Measurements from ENCODE around the gene SARS2.

Gene SARS2

DNA sequence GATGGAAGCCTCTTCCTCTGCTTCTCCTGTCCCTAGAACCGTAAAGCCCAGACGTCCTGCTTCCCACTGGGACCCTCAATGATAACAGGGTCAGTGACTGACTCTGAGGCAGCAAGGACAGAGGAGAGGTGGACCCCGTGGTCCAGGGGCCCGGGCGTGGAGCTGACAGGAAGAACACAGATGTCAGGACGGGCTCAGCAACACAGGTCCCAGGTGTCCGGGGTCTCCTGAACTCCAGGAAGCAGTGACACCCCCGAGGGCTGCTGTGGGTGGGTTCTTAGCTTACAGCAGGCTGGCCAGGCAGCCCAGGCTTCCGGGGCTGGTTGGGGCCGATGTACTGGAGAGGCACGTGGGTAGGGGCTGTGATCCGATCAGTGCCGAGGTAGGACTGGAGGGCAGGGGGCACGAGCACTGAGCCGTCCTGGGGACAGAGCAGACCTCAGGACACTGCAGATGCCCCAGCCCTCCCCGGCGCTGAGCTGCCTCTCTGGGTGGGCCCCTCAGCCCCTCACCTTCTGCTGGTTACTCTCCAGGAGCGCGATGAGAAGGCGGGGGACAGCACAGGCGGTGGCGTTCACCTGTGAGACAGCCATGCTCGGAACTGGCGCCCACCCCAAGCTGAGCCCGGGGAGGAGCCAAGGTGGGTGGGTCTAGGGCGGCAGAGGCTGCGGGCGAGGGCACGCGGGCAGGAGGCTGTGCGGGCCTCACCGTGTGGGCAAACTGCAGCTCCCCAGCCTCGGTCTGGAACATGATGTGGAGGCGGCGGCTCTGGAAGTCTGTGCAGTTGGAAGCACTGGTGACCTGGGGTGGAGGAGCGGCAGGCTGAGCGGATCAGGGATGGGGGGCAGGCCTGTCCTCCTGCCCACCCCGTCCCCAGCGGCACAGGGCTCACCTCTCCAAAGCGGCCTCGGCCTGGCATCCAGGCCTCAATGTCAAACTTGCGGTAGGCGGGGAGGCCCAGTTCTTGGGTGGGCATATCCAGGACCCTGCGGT lies 14.9 kb downstream of the SARS2 start:
- no peak for DNase-seq

DNA sequence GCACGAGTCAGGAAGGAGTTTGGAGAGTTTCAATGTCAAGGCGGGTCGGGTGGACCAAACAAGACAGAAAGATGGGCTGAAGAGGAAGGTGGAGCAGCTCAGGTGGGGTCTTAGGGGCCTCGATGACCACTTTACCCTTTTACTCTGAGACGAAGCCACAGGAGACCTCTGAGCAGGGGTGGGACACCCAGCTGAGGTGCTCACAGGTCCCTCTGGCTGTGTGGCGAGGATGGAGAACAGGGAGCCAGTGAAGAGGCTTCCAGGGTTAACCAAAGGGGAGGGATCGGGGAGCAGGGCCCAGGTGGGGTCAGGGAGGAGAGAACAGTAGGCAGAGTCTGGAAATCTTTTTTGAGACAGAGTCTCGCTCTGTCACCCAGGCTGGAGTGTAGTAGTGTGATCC lies 16.6 kb downstream of the SARS2 start:
- DNase-seq = no peak

DNA sequence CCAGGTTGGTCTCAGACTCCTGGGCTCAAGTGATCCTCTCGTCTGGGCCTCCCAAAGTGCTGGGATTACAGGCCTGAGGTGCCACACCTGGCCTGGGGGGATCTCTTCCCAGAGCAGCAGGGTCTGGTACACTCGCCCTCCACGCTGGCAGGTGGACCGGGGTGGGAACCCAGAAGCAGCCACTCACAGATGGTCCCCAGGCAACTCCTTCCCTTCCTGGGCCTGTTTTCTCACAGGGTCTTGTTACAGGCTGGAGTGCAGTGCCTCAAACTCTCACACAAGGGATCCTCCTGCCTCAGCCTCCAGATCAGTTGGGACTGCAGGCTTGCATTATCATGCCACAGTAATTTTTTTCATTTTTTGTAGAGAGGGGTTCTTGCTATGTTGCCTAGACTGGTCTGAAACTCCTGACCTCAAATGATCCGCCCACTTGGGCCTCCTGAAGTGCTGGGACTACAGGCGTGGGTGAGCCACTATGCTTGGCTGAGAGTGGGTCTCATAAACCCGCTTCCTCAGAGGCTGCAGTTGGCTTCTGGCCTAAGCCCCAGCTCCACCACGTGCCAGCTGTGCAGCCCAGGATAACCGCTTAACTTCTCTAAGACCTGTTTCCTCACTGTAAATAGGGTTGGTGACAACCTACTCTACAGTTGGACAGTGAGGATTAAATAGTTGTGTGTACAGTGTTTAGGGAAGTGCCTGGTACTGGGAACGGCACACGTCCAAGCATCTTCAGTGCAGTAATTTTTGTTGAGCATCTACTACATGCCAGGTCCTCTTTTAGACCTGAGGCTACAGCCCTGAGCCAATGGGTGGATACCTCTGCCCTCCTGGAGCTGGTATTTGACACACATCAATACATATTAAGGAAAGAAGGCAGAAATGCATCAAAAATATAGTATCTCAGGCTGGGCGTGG lies 17.7 kb downstream of the SARS2 start:
- DNase-seq = no peak

DNA sequence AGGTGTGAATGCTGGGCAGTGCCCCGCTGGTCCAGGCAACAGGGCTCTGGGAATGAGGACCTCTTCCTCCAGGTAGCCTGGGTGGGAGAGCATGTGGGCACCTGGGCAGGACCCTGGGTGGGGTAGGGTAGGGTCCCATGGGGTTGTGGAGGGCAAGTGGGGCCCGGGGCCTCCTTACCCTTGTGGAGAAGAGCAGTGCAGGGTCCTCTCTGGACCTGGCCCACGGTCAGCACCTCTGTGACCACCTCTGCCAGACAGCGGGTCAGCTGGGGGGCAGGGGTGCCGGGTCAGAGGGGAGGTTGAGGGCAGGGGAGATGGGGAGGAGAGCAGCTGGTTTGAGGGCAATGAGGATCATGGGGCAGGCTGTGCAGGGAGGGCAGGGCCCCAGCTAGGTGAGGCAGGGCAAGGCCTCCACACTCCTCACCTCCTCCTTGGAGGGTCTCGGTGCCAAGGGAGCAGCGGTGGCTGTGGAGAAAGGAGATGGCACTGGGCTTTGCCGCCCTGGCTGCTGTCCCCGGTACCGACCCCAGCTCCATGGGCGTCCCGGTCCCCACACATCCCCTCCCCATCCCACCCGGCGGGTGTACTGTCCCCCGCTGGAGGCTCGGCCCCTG lies 19.1 kb downstream of the SARS2 start:
- DNase-seq = no peak

DNA sequence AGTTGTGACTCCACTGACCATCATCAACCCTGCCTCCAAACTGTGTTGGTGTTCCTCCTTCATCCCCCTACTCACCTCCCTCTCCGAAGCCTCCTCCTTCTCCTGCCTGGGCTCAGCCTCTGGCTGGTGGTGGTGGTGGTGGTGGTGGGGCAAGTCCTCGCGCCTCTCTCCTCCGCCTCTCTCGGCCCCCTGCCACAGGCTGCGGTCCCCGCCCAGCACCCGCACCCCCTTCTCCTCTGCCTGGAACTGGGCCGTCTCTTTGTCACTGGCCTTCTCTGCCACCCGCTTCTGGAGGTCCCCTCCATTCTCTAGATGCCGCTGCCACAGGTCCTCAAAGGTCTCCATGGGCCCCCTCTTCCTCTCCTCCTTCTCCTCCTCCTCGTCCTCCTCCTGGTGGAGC lies 20.1 kb downstream of the SARS2 start:
- DNase-seq = no peak

DNA sequence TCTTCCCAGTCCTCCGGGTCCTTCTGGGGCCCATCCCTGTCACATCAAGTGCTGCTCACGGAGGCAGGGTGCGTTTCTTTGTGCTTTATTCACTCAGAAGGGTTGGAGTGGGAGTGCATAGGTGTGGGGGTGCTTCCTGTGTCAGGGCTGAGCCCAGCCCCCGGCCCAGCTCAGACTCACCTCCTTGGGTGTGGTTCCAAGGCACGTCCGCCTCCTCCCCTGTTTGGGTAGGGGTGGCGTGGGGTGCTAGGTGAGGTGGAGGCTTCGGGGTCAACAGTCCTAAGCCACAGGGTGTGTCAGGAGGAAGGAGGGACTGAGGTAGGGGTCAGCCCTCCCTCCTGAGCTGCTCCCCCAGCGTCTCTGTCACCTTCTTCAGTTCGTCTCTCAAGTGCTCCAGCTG lies 21.7 kb downstream of the SARS2 start:
- DNase-seq = no peak

DNA sequence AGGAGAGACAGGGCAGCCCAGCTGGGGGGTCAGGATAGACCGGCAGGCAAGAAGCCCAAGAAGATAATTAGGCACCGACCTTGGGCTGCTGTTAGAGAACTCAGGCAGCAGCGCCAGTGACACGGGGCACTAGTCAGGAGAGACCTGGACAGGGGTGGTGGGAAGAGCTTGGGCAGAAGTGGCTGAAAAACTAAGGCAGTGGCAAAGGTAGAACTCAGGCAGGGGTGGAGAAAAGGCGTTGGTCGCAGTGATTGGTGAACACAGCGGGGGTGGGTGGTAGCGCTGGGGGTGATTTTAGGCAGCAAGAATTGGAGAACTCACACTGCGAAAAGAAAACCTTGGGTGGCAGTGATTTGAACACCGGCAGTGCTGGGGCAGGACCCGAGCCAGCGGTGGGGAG lies 22.9 kb downstream of the SARS2 start:
- DNase-seq = no peak

DNA sequence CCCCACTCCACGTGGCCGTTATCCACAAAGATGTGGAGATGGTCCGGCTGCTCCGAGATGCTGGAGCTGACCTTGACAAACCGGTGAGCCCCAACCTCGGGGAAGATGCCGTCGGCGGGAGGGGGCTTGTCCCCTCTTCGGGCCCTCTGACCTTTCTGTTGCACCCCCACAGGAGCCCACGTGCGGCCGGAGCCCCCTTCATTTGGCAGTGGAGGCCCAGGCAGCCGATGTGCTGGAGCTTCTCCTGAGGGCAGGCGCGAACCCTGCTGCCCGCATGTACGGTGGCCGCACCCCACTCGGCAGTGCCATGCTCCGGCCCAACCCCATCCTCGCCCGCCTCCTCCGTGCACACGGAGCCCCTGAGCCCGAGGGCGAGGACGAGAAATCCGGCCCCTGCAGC lies 23.3 kb downstream of the SARS2 start:
- DNase-seq = no peak

DNA sequence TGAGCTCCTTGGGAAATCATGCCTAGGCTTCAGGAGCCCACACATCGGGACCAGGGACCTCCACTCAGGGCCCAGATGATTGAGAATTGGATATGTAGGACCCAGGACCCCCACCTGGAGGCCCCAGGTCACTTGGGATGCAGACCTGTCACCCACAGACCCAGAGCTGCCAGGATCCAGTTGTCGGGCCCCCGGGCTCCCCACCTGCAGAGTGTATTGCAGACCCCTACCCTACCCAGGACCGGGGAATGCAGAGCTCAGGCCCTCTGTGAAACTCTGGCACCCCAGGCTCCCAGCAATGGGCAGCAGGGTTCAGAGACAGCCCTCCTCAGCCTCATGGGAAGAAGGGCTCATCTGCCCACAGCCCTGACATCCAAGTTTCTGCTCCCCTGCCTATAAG lies 24.9 kb downstream of the SARS2 start:
- no peak for DNase-seq

DNA sequence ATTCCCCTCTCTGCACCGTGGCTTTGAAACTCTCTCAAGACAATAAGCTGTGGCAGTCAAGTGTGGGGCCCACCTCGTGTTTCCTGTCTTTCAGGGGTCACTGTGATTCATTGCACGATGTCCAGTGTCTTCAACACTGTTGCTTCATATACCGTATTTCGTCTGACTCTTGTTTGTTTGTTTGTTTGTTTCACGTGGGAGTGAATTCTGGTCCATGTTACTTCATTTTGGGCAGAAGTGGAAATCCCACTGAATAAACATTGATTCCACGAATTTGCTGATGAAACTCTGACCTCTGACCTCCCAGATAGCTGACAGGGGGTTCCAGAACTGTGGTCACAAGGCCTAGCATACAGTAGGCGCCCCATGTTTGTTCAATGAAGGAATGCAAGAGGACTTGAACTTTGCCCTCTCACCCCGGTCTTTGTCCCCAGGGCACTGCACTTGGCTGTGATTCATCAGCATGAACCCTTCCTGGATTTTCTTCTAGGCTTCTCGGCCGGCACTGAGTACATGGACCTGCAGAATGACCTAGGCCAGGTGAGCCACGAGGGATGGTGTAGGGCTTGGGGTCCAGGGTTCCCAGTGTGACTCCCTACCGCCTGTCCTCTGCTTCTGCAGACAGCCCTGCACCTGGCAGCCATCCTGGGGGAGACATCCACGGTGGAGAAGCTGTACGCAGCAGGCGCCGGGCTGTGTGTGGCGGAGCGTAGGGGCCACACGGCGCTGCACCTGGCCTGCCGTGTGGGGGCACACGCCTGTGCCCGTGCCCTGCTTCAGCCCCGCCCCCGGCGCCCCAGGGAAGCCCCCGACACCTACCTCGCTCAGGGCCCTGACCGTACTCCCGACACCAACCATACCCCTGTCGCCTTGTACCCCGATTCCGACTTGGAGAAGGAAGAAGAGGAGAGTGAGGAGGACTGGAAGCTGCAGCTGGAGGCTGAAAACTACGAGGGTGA lies 25.7 kb downstream of the SARS2 start:
- no peak for DNase-seq

DNA sequence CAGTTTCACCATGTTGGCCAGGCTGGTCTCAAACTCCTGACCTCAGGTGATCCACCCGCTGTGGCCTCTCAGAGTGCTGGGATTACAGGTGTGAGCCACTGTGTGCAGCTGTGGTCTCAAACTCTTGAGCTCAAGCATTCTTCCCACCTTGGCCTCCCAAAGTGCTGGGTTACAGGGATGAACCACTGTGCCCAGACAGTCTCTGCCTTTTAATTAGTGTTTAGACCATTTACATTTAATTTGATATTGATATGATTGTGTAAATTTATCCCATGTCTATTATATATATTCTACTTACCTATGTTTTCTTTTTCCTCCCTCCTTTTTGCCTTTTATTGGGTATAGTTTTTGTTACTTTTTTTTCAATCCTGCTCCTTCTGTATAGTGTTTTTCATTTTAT lies 28.9 kb downstream of the SARS2 start:
- DNase-seq = no peak

DNA sequence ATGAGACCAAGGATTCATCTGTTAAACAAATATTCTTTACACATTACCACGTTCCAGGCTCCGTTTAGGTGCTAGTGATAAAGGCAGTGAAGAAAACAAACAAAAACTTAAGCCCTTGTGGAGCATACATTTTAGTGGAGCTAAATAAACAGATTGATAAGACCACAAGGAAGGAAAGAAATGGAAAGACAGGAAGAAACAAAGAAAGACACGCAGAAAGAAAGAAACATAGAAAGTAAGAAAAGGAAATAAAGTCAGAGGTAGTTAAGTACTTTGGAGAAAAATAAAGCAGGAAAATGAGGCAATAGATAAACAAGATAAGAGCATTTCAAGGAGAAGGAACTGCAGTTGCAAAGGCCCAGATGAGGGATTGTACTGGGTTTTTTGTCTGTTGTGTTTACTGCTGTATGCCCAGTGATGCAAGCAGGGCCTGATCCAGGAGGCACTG lies 29.8 kb downstream of the SARS2 start:
- no peak for DNase-seq

DNA sequence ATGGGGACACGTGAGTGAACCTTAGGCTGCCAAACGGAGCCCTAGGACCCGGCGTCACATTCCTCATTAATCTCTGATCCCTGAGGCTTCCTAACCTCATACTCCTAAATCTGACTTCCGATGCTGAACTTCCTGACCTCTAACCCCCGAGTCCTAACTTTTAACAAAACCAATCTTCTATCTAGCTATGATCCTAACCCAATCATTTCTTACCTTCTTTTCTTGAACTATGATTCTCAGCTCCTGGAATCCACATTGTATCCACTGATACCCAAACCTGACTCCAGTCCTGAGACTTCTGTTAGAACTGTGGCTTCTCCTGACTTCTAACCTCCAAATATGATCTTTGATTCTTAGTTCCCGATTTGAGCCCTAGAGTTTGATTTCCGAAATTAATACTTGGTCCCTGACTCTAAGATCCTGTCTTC lies 30.3 kb downstream of the SARS2 start:
- no peak for DNase-seq

DNA sequence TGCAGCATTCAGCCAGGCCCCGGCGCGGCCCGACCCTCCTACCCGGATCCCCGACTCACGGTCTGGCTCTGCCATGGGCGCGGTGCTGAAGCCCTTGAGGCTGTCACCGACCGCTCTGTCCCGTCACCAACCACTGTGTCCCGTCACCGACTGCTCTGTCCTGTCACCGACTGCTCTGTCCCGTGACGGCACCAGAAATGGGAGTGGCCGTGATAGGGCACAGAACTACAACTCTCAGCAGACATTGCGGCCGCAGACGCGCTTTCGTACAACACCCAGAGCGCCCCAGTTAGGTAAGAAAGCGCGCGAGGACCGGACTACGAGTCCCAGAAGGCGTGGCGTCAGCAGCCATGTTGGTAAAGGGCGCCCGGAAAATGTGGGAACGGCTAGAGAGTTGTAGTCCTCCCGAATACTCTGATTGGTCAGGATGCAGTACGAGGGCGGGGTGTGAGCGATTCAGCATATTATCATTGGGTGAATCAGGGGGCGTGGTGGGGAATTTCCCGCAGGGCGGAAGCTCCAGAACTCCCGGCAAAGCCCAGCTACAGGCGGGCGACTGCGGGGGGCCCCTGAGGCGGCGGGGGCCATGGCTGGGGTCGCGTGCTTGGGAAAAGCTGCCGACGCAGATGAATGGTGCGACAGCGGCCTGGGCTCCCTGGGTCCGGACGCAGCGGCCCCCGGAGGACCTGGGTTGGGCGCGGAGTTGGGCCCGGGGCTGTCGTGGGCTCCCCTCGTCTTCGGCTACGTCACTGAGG lies 30.9 kb downstream of the SARS2 start, which contains the start of the genes NFKBIB and SIRT2:
Gene NFKBIB, plus strand, starts transcription at position 523 of the 755 bp plus-strand sequence. Its CDS starts 64 bp downstream, at position 587.
Gene SIRT2, minus strand, starts transcription at position 172 of the 755 bp plus-strand sequence. Its CDS starts 97 bp downstream, at position 75.
- peak; percentile 98 for DNase-seq

DNA sequence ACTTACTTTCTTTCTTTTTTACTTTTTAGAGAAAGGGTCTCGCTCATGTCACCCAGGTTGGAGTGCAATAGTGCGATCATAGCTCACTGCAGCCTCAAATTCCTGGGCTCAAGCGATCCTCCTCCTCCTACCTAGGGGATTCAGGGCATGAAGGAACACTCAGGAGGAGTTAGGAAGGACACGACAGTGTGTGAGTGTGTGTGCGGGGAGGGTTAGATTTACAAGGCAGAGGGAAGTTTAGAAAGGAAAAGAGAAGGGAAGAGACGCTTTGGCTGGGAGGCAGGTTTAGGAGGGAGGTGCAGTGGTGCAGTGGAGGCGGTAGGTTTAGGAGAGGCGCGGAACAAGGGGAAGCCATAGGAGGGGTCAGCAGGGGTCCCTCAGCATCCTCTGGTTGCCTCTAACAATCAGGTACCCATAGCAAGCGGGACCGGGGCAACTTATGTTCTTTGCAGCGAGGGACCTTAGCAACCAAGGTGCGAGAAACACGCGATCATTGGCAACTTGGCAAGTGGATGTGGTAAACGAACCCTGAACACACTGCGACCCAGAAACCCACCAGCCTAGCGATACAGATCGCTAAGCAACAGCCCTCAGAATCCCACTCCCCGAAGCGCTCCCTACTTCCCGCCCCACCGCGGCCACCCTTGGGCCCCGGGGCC lies 31.6 kb downstream of the SARS2 start:
- no peak for DNase-seq

DNA sequence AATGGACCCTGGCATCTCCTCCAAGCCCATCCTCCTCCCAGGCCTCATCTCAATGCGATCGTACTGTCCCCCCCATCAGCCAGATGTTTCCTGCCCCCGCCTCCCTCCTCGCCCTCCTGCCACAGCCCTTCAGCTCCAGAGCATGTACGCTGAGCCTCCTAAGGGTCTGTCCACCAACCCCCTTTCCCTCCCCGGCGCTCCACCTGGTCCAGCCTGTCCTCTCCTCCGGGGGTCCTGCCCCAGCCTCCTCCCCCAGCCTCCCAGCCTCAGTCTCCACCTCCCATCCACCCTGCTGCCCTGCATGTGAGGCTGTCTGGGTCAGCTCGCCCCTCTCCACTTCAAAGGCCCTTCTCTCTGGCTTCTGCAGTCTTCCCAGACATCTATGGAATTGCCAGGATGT lies 35.6 kb downstream of the SARS2 start:
- DNase-seq = no peak

DNA sequence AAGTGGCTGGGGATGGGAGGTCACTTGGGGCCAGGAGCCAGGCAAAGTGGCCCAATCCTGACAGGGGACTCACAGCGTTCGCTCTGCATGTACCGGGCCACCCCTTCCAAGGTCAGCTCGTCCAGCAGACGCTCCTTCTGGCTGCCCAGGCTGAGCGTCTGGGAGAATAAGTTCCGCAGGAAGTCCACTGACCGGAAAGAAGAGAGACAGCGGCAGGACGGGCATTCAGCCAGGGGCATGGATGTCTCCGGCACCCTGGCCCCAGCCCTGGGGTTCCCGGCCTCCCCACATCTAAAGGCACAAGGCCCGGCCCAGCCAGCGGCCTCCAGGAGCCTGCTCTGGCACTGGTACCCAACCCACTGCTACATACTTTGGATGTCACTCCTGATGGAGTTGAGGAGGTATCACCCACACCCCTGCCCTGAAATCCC lies 37.2 kb downstream of the SARS2 start:
- no peak for DNase-seq

DNA sequence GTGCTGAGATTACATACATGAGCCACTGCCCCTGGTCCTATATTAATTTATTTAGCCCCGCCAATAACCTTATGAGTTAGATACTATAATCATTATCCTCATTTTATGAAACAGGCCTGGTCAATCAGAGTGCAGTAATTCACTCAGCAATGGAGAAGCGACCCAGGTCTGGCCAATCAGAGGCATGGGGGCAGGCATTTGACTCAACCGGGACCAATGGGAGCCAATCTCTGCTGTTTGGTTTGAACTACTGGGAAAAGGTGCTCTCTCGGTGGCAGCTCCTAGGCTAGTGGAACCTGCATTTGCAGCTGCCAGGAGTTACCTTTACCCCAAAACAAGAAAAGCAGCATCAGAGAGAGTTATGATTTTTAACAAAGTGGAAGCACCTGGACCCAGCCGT lies 37.7 kb downstream of the SARS2 start:
- no peak for DNase-seq

DNA sequence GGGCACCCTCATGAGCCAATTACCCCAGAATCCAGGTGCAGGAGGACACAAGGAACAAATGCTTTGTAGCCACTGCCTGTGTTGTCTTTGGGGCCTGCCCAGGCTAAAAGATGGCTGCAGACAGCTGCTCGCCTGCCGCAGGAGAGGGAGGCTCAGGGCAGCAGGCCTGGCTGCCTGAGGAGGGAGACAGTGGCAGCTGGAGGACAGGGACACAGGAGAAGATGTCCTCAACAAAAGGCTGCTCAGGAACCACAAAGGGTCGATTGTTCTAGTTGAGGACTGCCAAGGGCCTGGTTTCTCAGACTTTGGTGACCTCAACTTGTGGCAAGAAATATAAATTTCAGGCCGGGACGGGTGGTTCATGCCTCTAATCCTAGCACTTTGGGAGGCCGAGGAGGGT lies 38.8 kb downstream of the SARS2 start:
- no peak for DNase-seq

DNA sequence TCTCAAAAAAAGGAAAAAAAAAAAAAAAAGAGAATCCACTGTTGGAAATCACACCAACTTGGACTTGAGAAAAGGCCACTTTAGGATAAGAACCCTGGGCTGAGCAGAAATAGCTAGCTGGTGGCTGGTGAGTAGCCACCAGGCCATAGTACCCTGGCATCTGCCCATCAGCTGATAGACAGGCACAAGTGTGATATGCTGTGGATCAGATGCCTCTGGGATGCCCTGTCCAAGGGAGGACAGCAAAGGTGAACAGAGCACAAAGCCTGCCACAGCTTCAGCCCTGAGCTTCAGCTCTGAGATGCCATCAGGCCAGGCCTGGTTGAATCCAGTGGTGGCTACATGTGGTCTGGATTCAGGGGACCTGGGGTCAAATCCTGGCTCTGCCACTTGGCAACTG lies 39.9 kb downstream of the SARS2 start:
- no peak for DNase-seq

All from NCI-H2107 (cell line).